Measurements from ENCODE around the gene S100A2.

GRCh38 chr1:153585006-153585405 lies 19.4 kb upstream of the S100A2 start:
- no peak for TF ChIP-seq CTCF (IDR thresholded peaks at IDR 0.05)
- TF ChIP-seq EZH2 (IDR thresholded peaks at IDR 0.05; ENCODE audit: borderline replicate concordance, insufficient read depth, low read depth, low read length, poor library complexity, severe bottlenecking): no peak
